Stimulated activated CD8-positive, alpha-beta memory T cell treated with anti-CD3 and anti-CD28 coated beads, Interleukin-15, amount 100 ng/mL, for 48 hours (primary cell): ENCODE data around the gene BTBD16.

Source experiments
- DNase-seq, 2 donors: peaks; one replicate each; pipeline ENCODE4 v3.0.0-alpha.2; 2020; ENCODE audit warnings: low read depth in 2 of 2

The BTBD16 gene

DNA sequence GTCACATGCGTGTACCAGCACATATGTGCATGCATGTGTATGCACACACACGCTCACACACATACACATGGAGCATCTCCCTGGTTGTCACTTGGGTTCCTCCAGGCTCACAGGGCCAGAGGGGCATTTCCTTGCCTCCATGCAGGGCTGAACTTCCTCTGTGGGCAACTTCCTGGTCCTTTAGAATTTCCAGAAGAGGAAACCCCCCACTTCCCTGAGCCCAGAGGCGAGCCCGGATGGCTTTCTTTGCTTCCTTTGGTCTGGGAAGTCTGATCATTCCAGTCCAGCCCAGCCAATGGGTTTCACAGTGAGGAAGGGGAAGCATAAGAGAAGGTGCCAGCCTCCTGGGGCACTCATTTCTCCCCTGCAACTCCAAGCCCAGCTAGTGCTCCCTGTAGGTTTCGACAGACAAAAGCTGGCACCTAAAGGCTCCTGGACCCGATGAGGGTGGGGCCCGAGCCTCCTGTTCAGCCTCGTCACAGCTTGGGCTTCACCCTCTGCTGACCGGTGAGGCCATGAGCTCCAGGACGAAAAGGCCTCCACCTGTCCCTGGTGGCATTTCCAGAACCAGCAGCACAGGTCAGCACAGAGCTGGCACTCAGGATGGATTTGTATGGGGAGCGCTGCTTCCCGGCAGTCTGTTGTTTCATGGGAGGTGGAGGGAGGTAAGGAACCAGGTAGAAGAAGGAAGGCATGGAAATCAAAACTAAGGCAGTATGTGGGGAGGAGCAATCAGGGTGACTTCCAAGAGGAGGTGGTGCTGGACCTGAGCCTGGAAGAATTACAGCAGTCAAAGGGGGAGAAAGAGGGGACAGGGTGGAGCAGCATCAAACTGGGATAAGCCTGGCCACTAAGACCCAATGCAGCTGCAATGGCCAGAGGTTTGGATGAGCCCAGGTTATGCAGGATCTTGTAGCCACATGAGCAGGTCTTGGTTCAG lies 23.7 kb downstream of the BTBD16 start:
- no peak for DNase-seq

DNA sequence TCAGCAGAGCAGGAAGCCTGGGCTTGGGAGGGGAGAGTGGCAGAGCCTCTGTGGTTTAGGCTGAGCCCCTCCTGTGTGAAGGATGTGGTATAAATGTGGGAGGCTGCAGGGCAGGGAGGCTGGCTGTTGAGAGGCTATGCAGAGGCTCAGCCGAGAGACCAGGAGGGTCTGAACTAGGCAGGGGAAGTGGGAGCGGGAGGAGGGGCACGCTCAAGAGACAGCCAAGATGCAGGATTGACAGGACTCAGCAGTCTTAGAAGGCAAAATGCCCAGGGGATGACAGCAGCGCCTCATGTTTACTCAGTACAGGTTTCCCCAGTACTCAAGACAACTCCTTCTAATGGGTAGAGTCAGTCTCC lies 24.3 kb downstream of the BTBD16 start:
- DNase-seq: no peak

DNA sequence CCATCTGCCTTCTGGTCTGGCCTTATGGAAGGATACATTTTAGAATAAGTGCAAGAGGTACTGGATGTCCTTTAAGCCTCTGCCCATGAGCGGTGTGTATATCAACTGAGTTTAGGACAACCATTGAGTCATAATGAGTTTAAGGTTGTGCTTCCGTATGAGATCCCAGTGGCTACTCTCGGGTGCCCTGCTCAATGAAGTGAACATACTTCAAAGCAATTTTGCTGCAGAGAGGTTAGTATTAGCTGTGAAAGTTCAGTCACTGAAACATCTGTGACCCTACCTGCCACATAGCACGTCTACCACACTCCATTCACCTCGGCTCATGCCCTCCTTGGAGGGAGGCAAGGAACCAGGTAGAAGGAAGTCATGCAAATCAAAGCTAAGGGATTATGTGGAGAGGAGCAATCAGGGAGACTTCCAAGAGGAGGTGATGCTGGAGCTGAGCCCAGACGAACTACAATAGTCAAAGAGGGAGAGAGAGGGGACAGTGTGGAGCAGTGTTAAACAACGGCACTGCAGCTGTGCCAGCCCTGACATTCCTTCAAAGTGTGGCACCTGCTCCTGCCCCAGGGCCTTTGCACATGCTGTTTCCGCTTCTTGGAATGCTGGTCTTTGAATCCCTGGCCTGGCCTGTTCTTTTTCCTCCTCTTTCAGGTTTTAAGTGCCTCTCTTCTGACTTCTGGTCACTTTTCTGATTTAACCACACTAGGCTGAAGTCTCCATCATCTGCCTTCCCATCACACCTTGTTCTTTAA lies 25.4 kb downstream of the BTBD16 start:
- no peak for DNase-seq

DNA sequence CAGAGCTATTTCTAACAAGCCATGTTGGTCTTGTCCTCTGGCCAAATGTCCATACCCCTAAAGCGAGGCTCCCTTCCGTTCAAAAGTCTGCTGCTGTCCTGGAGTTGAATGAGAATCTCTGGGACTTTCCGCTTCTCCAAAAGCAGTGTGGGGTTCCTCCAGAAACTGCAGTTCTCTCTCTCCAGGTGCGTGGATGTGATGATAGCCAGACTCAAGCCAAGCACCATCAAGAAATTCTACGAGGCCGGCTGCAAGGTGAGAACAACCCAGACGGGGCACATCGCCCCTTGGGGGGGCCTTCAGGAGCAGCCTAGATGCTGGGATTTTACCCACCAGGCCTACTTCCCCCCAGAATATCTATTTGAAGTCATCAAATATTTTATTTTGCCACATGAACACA lies 26.5 kb downstream of the BTBD16 start:
- DNase-seq: no peak

DNA sequence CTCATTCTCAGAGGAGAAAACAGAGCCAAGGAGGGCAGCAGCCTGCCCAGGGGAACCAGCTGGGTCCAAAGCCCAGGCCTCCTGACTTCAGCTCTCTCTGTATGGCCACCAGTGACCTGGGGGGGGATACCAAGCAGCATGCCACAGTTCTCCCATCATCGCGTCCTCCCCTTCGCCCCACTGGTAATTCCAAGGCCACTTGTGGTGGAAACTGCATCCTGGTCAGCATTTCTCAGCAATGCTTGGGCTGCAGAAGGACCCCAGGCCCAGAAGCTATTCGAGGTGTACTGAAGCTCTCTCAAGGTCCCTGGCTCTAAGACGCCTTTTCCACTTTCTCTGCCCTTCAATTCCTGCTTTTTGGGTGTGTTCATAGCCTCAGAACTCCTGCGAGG lies 27.1 kb downstream of the BTBD16 start:
- no peak for DNase-seq

DNA sequence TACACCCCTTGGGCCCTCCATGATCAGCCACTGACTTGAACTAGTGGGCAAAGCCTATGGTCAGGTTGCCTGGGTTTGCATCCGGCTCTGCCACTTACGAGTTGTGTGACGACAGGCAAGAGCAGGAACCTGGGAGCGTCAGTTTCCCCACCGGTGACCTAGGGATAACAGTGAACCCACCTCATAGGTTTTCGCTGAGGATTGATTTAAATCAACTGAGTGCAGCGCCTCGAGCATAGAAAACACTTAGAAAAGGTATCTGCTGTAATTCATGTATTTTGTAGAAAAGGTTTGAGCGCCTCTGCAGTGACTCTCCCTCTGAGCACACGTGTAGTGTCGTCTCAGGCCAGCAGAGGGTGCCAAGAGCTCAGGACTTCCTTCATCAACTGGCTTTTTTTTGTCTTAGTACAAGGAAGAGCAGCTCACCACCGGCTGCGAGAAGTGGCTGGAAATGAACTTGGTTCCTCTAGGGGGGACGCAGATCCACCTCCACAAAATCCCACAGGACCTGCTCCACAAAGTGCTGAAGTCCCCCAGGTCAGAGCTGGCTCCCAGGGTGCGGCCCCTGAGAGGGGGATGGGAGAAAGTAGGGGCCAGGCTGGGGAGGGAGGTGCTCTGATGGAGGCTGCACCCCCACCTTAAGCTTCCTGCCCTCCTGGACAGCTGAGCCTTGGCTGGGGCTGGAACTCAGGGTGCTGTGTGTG lies 27.7 kb downstream of the BTBD16 start:
- peak; percentile 26 to 30 for DNase-seq

DNA sequence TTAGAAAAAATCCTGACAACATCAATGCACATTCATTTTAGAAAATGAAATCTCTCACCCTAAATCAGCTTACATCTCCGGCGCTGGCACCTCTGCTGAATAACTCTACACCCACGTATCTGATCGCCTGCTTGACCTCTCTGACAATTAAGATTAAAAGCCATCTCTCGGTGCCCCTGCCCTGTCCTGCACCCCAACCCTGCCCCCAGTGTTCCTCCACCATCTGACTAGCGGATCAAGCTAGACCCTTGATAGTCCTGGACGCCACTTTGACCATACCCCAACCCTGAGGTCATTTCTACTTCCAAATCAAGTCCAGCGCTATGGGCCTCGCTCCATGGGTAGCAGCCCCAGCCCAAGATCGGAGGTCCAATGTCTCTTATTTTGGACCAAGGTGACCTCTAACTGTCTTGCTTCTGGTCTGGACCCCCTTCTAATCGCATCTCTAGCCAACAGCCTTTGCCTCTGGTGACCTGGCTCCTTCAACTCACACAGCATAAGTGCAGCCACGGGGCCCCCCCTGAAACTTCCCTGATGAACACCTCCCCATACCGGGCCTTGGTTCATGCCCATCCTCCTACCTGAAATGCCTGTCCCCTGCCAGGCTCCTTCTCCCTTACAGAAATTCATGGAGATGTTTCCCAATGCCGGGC lies 28.5 kb downstream of the BTBD16 start:
- no peak for DNase-seq

DNA sequence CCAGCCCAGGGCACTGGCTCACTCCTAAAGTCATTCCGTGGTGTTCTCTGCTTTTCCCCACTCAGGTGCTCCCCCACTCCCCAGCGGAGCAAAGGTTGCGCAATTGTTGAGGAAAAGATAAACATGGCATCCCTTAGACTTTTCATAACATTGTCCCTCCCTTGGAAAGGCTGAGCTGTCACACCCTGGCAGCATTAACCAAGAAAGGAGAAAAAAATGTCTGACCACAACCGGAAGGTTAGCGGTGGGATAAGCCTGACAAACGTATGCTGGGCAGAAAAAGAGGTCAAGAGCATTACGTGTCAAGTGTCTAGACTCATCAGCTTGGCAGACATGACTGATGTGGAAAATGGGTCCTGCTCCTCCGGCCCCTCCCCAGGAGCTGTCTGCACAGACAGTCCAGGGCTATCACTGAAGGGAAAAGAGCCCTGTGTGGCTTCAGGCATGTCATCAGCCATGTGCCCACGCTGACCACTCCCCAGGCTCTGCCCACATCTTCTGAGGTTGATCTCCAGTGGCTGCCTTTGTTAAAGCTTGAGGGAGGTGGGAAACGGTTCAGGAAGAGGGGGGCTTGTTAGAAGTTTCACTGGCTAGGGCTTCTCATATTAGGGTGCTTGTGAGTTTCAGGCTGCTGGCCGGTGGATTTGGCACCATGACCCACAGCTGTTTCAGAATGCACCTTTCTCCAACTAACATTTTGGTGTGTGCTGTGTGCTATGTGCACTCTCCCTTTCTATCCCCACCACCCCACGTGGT lies 30.1 kb downstream of the BTBD16 start:
- no peak for DNase-seq

DNA sequence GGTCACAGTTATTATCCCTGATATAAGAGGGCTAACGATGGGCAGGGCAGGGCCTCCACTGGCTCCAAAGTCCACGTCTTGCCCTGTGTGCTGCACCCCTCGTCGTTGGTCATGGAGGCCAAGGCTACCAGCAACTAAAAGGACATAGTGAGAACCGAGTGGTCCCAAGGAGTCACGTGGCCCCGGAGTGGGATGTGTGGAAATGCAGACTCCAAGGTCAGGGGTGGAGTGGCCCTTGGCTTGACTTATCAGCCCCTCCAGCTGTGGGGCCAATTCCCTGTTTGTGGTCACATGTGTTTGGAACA lies 30.7 kb downstream of the BTBD16 start:
- DNase-seq: no peak

DNA sequence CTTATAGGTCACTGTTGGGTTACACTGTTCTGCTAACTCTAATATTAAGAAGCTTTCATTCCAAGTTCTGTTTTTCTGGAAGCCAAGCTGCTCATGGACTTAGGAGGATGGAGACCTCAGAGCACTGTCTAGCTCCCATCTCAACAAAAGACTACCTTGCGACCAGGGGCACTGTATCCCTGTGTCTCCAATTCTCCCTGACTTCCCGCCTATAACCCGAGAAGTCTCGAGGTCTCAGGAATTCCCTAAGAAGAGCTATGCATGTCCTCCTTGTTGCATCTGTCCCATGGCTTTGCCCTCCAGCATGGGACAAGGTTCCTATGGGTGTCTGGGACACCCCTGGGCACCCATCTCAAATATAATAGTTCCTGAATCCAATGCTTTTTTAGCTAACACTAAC lies 31.2 kb downstream of the BTBD16 start:
- no peak for DNase-seq

DNA sequence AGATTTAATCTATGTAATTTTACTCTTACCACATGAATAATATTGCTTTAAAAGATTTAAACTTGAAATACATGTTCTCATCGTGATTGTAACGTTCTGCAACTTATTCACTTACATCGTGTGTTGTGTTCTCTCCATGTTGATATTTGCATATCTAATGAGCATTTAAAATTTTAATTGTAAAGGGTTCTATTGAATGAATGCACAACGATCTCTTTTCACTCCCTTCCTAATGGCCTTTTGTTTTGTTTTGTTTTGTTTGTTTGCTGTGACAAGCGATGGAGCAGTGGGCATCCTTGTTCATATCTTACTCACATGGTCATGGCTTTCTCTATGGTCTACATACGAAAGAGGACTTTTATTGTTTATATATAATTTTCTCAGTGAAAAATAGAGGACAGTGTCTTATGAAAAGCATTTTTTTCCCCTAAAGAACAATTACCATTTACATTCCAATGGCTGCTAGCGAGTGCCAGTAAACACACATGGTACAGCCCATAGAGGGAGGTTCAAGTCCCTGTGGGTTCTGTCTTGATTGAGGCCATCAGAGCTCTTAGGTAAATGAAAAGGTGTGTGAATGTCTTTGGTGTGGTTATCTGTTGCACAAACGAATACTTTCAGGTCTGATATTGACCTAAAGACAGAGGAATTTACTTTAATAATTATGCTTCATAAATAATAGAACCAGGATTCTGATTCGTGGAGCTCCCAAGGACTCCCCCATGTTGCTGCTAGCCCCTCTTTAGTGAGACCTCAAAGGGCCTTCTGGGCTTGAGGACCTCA lies 32.4 kb downstream of the BTBD16 start:
- no peak for DNase-seq

DNA sequence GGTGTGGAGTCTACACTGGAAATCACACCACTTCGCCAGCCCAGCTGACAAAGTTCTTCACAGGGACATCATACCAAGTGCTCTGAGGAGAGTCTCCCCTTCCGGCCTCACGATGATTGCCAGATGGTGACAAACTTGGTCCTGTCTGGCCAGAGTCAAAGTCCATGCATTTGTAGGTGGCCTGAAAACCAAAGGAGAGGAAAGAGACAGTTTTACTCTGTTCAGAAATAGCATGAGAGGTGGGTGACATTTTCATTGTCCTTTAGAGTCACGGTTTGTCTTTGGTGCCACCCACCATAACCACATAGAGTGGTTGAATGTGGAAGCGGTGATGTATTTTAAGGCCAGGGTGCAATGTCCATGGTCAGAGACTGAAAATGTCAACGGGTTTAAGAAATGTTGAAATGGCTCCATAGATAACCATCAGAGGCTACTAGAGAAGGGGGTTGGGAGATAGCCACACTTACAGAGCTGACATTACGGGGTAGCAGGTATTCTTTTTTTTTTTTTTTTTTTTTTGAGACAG lies 33.0 kb downstream of the BTBD16 start:
- no peak for DNase-seq

DNA sequence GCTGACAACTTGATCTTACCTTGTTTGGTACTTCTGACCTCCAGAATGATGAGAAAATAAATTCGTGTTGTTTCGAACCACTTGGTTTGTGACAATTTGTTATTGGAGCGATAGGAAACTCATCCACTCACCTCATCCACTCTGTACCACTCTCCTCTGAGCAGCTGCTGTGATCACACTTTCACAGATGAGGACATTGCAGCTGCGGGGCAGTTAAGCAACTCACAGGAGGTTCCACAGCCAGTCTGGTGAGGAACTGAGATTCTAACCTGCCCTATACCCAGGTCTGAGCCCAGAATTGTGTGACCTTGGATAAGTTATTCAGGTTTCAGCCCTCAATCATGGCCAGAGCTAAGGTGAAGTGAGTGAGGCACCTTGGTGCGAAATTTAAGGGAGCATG lies 35.2 kb downstream of the BTBD16 start:
- no peak for DNase-seq

DNA sequence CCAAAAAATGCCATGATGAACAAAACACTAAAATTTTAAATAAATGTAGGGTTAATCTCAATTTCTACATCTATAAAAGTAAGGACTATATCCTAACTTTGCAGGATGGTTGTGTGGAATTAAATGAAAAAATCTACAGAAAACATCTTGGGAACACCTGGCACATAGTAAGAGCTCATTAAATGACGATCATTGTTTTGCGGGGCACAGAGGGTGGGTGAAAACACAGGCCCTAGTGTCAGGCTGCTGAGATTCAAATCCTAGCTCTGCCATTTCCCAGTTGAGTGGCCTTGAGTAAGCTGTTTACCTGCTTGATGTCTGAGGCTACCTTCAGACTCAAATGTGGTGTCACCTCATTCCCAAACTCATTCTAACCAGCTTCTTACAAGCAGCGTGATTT lies 35.6 kb downstream of the BTBD16 start:
- no peak for DNase-seq

DNA sequence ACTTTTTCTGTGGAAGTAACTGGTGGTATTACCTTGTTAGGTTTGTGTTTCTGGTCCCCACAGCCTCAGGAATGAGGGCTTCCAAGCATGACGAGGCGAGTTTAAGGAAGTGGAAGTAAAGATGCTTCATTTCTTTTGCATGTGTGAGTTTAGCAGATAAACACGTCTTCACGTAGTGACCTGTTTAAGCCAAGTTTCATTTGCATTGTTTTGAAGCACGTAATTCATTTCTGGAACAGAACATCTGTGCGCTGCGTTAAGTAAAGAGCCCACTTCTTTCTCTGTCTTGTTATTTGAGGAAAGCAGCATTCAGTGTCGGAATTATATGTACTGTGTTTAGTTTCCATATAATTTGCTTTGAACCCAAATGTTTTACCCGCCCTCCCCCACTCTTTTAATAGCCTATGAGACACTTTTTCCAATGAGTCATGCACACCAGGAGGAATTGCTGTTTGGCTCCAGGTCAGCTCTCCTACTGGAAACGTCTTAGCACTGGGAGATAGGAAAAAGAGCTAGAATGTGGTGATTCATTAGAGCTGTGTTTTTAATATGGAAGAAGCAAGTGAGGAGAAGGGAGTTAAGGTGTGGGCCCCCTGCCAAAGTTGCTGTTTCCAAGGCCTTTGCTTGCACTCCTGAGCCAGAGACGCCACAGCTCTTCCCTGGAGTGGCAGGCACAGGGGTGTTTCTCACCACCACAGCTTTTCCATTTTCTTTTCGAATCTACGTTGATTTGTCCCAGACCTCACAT lies 36.7 kb downstream of the BTBD16 start:
- DNase-seq: no peak

DNA sequence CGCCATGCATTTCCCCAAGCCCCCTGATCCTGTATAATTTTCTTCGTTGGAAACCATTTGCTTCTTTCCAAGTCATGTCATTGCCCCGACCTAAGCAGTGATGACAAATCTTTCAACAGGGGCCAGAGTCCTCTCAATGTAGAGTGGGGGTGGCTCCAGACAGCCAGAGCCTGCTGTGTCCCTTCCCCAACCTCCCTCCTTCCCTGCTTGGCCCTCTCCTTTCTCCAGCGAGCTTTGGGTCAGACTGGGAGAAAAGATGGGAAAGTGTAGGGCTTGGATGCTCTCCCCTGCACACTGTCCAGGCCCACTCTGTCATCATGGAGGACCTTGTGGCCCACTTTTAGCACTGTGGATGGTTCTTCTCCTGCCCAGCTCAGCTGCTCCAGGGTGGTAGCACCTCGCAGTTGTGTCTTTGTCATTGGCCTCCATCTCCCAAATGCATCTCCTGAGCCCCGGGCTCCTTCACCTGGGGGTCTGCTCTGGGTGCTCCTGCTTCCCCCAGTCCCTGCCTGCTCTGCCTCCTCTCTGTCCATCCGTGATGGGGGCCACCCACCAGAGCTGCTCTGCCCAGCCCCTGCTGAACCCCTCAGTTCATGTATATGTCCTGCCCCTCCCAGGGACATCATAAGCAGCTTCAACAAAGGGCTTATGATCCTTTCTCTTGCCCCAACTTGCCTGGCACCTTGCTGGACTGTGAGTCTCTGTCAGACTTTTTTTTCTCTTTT lies 37.5 kb downstream of the BTBD16 start:
- no peak for DNase-seq

DNA sequence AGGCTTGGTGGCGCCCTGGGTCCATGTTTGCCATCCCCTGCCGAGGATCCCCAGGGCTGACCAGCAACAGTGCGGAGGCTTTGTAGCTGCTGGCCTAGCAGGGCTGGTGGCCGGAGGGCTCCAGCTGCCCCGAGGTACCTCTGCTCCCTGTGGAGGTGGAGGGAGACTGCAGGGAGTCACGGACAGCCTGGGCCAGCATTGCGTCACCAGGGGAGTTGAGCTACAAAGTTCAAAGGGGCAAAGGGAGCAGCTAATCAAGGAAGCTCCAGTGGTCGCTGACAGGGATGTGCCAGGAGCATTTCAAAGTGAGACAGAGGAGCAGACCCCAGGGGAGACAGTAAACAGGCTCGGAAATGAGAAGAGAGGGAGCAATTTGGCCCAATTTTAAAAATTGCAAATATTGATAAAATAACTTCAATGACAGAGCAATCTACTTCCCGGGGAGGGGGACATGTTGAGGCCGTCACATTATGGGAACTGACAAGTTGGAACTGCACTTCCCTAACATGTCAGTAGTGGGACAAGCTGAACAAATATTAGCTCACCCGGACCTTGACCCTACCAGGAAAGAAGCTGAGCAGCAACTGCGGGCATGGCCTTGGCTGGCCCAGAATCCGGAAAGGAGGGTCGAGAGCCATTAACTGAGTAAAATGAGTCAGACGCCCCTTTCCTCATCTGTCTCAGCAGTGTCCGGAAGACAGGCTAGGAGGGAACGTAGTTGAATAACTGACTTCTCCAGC lies 39.4 kb downstream of the BTBD16 start:
- DNase-seq: no peak

DNA sequence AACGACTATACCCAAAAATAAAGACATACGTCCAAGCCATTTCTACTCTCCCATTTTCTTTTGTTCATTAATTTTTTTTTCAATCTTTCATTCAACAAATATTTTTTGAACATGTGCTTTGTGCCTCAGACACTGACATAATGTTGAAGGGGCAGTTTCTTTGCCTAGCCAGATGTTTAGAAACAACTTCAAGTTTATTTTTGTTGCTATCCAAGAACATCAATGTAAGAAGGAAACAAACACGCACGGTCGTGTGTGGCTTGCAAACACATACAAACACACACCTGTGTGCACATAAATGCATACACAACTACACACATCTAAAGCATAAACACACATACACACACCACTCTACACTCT lies 39.9 kb downstream of the BTBD16 start:
- no peak for DNase-seq
